A549 (cell line): Measurements from ENCODE around the gene ITGA1.

ENCODE experiments used
- CHD4 ChIP-seq: fragments of 200-600 bp; sonication (generic); IDR thresholded peaks from 2 replicates; pipeline ENCODE4 v1.6.1; 2016; ENCODE audit warnings: antibody characterized with exemption, mild to moderate bottlenecking, borderline replicate concordance
- EP300 ChIP-seq, 2 experiments: fragments of >200 bp; sonication (Bioruptor Twin); formaldehyde crosslinking; IDR thresholded peaks; 2 replicates in 1 of 2; 3 replicates in 1 of 2; pipeline ENCODE4 v1.6.1; 2016 to 2017
- JUN ChIP-seq, 2 experiments: fragments of >200 bp; sonication (Bioruptor Twin); formaldehyde crosslinking; IDR thresholded peaks; 2 replicates in 1 of 2; 3 replicates in 1 of 2; pipeline ENCODE4 v1.6.1; 2016 to 2017
- MAFK ChIP-seq: fragments of 450-650 bp; IDR thresholded peaks from 2 replicates; pipeline ENCODE4 v1.6.1; 2014; ENCODE audit not compliant: partially characterized antibody
- MYC ChIP-seq: IDR thresholded peaks from 2 replicates; pipeline ENCODE4 v1.6.1; 2012; ENCODE audit warnings: mild to moderate bottlenecking, inconsistent platforms, low read length, improper control_type of control experiment, borderline replicate concordance
- PHF8 ChIP-seq: fragments of 200-600 bp; sonication (generic); IDR thresholded peaks from 2 replicates; pipeline ENCODE4 v1.6.1; 2016; ENCODE audit warnings: low read depth, mild to moderate bottlenecking, antibody characterized with exemption, moderate library complexity, borderline replicate concordance
- POLR2A ChIP-seq: IDR thresholded peaks from 2 replicates; pipeline ENCODE4 v1.6.1; 2012; ENCODE audit warnings: mild to moderate bottlenecking, low read length
- RFX5 ChIP-seq: fragments of 450-650 bp; IDR thresholded peaks from 2 replicates; pipeline ENCODE4 v1.7.1; 2014; ENCODE audit warnings: antibody characterized with exemption, mild to moderate bottlenecking, moderate library complexity
- RNF2 ChIP-seq: fragments of 200-600 bp; sonication (generic); IDR thresholded peaks from 2 replicates; pipeline ENCODE4 v1.6.1; 2016; ENCODE audit warnings: low read depth, mild to moderate bottlenecking, antibody characterized with exemption, moderate library complexity, borderline replicate concordance
- SMC3 ChIP-seq: fragments of >200 bp; sonication (Bioruptor Twin); formaldehyde crosslinking; IDR thresholded peaks from 3 replicates; pipeline ENCODE4 v1.6.1; 2018; ENCODE audit warnings: inconsistent platforms
- ZNF302 ChIP-seq: fragments of 250-450 bp; sonication (Bioruptor Pico); IDR thresholded peaks from 2 replicates; pipeline ENCODE4 v1.9.0; 2021; ENCODE audit warnings: inconsistent platforms, mild to moderate bottlenecking, moderate library complexity
- TF ChIP-seq, protein P1 (sequence below): fragments of >200 bp; sonication (Bioruptor Twin); formaldehyde crosslinking; IDR thresholded peaks from 3 replicates; pipeline ENCODE4 v1.5.1; 2016
- TF ChIP-seq, protein P2 (sequence below): IDR thresholded peaks from 2 replicates; pipeline ENCODE4 v1.6.1; 2012

DNA sequence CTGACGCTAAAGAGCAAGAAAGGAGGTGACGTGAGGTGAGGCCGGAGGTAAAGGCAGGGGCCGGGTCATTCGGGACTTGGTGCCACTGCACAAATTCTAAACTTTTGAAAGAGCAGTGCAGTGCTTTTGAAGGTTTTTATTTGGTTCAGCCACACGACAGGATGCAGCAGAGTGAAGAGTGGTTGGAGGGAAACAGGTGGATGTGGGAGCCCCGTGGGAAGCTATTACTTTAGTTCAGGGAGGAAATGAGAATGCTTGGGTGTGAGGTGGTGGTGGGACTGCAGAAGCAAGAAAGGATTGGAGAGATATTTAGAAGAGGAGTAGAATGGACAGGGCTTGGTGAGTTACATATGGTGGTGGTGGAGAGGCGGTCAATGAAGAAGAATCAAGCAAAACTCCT lies 136.7 kb downstream of the ITGA1 start:
- TF ChIP-seq EP300 (IDR thresholded peaks at IDR 0.05) (no peak), RNF2 (no peak), ZNF302 (CRISPR knock-in tag) (no peak), PHF8 (no peak), SMC3 (no peak), MAFK (no peak), POLR2A (no peak), MYC (no peak), JUN (IDR thresholded peaks at IDR 0.05) (no peak), RFX5 (no peak), CHD4 (no peak)
- TF ChIP-seq, protein P1, sequence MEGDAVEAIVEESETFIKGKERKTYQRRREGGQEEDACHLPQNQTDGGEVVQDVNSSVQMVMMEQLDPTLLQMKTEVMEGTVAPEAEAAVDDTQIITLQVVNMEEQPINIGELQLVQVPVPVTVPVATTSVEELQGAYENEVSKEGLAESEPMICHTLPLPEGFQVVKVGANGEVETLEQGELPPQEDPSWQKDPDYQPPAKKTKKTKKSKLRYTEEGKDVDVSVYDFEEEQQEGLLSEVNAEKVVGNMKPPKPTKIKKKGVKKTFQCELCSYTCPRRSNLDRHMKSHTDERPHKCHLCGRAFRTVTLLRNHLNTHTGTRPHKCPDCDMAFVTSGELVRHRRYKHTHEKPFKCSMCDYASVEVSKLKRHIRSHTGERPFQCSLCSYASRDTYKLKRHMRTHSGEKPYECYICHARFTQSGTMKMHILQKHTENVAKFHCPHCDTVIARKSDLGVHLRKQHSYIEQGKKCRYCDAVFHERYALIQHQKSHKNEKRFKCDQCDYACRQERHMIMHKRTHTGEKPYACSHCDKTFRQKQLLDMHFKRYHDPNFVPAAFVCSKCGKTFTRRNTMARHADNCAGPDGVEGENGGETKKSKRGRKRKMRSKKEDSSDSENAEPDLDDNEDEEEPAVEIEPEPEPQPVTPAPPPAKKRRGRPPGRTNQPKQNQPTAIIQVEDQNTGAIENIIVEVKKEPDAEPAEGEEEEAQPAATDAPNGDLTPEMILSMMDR, result no peak
- TF ChIP-seq, protein P2, sequence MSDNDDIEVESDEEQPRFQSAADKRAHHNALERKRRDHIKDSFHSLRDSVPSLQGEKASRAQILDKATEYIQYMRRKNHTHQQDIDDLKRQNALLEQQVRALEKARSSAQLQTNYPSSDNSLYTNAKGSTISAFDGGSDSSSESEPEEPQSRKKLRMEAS, result no peak
